Right lung (tissue), 5 donors: Measurements from ENCODE around the gene ESD. TPM values are rescaled to one million over a fixed set of nuclear protein-coding genes. Genes with fewer than 3 reads are reported as not detected.
"Not testable (repeated sequence)": the region's sequence is repeated elsewhere in the genome, so short reads cannot be mapped to it uniquely, and the experiment has no call there.

ENCODE experiments used
- DNase-seq, 2 donors: peaks; one replicate each; pipeline ENCODE4 v3.0.0-alpha.2; 2013
- polyA plus RNA-seq, 5 donors: library from polyadenylated mRNA; unstranded; fragments of 120-200 nt; gene quantifications; one replicate each; pipeline versions ENCODE4 v1.2.1 to v1.2.3, GENCODE V29; 2013; ENCODE audit warnings: inconsistent platforms in 1 of 5, low replicate concordance in 1 of 5; ENCODE audit not compliant: insufficient read length in 5 of 5, insufficient read depth in 1 of 5

Gene ESD
- polyA plus RNA-seq, 5 donors = 221 to 276 (median 256) TPM

GRCh38 chr13:46797501-46798237 lies 708 bp upstream of the ESD start:
- no peak for DNase-seq

GRCh38 chr13:46796129-46796514 lies 839 bp downstream of the ESD start:
- DNase-seq = no peak

DNA sequence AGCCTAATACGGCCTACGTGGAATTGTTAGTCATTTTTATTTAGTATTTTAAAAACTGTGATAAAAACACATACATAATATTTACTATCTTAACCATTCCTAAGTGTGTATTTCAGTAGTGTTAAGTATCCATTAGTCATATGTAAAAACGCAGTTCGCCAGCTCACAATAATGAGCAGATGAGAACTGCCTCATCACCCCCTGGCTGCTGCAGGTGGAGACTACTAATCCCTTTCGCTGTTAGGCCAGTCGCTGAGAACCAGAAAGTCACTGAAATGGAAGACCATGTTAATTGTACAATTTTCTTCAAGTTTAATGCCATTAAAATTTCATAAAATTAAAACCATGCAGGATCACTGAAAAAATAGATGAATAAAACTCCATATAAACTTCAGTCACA lies 1.6 kb downstream of the ESD start:
- DNase-seq = no peak

- no peak for DNase-seq
These were observed 13.5 kb downstream of the ESD start for GRCh38 chr13:46783504-46783903.

DNA sequence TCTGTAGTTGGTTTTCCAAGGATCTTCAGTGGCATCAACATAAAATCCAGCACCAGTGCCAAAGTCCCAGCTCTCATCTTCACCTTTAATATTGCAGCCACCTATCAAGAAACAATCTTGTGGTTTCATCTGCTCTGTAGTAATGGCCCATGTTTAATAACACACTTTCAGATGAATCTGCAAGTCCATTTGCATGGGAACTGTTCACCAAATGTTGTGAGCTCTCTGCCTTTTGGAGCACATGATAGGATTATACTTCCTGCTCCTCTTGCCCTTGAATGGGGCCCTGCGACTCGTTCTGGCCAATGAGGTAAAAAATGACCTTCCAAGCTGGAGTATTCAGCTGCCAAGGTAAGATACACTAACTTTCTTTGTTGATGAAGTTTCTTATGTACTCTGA lies 14.3 kb downstream of the ESD start:
- no peak for DNase-seq

GRCh38 chr13:46782066-46782465 lies 14.9 kb downstream of the ESD start:
- no peak for DNase-seq

DNA sequence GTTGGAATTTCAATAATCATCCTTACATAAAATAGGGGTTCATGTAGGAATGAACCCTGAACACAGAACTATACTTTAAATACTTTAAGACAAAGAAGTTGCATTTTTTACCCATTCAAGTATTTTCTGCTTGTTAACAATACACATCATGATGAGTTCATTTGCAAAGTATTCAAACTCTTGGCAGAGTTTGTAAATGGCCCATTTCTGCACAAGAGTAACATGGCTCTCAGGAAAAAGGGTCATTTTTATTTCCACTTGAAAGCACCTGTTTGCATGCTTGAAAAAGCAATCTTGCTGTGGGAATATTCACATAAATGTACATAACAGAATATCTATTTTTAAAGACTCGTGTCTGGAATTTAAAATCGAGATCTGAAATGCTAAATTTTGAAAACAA lies 18.1 kb downstream of the ESD start:
- no peak for DNase-seq

- no peak for DNase-seq
These were observed 18.9 kb downstream of the ESD start for GRCh38 chr13:46778095-46778494.

- DNase-seq = no peak
These were observed 21.4 kb downstream of the ESD start for GRCh38 chr13:46775385-46776107.

GRCh38 chr13:46773541-46773940 lies 23.4 kb downstream of the ESD start:
- no peak for DNase-seq

DNA sequence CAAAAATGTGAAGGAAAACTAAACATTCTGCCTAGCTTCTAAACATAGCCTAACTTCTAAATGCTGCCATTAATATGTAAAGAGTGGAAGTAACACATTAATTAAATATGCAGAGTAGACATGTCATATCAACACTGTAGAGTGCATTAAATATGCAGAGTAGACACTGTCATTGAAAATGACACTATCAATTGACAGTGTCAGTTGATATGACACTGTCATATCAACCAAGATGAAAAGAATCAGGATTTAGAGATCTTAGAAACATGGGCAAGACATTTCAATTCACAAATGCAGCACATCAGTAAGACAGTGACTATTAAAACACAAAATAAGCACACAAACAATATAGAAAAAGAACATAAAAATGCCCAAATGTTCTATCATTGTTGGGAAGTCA lies 25.3 kb downstream of the ESD start:
- DNase-seq = no peak

DNA sequence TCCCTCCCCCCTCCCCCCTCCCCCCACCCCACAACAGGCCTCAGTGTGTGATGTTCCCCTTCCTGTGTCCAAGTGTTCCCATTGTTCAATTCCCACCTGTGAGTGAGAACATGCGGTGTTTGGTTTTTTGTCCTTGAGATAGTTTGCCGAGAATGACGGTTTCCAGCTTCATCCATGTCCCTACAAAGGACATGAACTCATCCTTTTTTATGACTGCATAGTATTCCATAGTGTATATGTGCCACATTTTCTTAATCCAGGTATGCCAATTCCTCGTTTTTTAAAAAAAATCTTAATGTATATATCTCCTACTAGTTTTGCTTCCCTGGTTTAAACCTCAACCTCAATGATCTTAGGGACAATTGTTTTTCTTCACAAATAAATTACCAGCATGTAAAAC lies 27.0 kb downstream of the ESD start:
- DNase-seq = not testable (repeated sequence)

DNA sequence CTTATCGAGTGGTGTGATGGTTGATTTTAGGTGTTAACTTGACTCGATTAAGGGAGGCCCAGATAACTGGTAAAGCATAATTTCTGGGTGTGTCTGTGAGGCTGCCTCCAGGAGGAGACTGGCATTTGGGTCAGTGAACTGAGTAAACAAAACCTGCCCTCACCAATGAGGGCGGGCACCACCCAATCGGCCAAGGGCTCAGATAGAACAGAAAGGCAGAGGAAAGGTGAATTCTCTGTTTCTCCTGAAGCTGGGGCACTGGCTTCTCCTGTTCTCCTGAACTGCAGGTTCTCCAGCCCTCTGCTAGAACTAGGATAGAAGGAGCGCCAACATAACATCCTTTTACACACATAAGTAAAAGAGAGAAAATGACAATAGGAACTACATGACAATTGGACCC lies 35.1 kb downstream of the ESD start:
- no peak for DNase-seq

DNA sequence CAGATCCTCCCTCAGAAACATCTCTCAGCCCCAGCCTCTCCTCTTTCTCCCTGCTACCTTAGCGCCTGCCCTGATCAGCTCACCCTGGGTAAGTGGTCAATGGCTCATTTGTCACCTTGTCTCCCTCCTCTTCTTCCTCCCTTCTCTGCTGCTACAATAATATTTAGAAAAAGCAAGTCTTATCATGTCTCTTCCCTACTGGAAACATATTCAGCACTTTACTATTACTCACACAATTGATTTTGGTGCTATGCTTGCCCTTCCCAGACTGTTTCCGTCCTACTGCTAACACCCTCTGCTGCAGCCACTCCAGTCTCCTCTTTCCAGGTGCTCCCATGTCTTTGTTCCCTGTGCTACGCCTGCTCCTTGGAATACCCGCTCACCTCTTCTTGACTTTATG lies 35.8 kb downstream of the ESD start:
- no peak for DNase-seq

DNA sequence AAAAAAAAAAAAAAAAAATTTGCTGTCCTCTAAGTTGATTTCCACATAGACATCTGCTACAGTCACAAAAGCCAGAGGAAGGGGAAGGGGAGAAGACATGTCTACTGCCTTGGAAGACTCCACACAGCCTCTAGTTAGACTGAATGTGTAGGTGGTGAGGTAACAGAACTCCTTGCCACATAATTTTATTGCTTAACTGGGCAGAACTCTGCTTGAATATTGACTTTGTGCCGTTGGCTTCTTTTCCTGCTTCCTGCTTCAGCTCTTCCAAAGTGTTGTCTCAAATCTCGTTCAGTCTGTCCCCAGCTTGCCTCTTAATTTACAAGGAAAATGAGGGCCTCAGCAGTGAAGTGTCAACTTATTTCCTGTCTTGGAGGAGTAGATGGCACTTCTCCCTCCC lies 37.1 kb downstream of the ESD start:
- DNase-seq = peak in 1 of 2 donors; percentile 16

DNA sequence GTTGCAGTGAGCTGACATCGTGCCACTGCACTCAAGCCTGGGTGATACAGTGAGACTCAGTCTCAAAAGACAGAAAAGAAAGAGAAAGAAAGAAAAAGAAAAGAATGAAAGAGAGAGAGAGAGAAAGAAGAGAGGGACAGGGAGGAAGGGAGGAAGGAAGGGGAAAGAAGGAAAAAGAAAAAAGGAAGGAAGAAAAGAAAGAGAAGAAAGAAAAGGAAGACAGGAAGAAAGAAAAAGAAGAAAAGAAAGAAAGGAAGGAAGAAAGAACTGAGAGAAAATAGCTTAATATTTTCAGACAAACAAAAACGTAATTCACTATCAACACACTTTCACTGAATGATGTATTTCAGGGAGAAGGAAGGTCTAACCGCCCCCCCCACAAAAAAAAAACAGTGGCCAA lies 39.3 kb downstream of the ESD start:
- DNase-seq = no peak

DNA sequence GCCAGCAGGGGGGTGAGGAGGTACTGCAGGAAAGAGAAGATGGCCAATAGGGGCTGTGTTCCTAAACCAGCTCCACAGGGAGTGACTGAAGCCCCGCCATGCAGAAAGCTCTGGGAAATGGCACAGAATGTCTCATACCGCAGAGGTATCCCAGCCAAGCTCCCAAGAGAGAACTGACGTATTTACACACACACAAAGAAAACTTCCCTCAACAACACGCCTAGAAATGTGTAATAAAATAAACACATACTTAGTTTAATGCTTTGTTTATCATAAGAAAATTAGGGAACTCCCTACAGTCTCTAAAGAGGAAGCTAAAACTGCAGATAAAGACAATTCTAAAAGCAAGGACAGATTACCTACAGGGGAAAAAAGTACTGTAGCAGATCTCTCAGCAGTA lies 40.0 kb downstream of the ESD start:
- DNase-seq = no peak

DNA sequence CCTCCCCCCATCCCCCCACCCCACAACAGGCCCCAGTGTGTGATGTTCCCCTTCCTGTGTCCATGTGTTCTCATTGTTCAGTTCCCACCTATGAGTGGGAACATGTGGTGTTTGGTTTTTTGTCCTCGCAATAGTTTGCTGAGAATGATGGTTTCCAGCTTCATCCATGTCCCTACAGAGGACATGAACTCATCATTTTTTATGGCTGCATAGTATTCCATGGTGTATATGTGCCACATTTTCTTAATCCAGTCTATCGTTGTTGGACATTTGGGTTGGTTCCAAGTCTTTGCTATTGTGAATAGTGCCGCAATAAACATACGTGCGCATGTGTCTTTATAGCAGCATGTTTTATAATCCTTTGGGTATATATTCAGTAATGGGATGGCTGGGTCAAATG lies 41.5 kb downstream of the ESD start:
- not testable (repeated sequence) for DNase-seq

GRCh38 chr13:46754812-46755211 lies 42.1 kb downstream of the ESD start:
- no peak for DNase-seq

DNA sequence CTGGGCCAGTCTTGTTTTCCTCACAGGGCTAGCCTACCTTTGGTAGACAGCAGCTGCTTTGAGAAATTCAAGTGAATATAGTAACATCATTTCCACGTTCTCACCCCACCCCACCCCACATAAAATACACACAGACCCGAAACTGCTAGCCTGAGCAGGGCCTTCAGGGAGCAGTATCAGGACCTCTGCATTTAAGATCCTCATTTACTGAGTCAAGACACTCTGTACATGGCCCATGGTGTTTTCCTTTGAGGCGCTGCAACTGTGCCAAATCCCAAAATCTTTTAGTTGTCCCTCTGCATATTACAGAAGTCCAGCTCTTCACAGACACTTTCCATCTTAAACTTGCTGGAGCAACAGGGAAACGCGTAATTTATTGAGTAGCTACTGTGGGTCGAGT lies 43.0 kb downstream of the ESD start:
- DNase-seq = no peak

- DNase-seq = no peak
These were observed 43.8 kb downstream of the ESD start for GRCh38 chr13:46753137-46753536.

DNA sequence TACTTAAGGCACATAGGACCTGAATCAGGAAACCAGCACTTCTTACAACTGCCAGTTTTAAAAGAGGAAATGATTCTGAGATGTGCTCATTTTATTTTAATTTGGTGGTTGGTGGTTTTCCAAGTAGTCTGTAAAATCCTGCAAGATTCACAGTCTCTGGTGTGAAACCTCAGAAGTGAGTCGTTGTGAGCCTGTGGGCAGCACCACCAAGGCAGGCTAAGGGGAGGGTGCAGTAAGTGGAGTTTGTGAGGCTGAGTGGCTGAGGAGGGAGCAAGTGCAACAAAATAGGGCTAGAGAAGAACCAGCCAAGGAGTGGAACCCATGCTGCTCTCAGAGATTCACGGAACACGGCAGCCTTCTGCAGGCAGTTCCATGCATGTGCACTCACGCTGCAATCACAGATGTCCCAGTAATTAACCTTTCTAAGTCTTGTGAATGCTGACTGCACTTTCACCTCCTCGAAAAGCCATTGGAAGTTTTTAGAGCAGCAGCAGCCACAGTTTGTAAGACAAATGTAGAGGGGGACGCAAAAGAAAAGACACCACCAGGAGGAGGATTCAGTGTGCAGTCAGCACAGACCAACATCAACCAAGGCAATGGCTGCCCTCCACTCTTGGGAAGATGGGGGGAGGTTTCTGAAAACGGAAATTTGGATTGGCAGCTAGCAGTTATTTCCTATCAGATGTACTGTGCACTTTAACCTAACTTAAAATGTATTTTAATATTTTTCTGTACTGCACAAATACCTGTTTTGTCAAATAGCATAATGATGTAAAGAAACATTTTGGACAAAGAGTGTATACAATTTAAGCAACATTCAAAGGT lies 44.9 kb downstream of the ESD start:
- no peak for DNase-seq

GRCh38 chr13:46749951-46750350 lies 47.0 kb downstream of the ESD start:
- DNase-seq = no peak
